NB4 (cell line): Measurements from ENCODE around the gene ACTR3C.

Source experiments
- DNase-seq: peaks from one replicate; pipeline ENCODE4 v3.0.0; 2010; ENCODE audit warnings: low read depth
- H3K4me3 ChIP-seq: one replicate; pipeline ENCODE4 v1.5.1; 2011; ENCODE audit warnings: mild to moderate bottlenecking, low read depth, low read length, moderate library complexity
- MYC ChIP-seq: IDR thresholded peaks from 2 replicates; pipeline ENCODE4 v1.6.1; 2011; ENCODE audit warnings: low read depth, low read length
- POLR2A ChIP-seq: IDR thresholded peaks from 2 replicates; pipeline ENCODE4 v1.6.1; 2011; ENCODE audit warnings: mild to moderate bottlenecking; ENCODE audit not compliant: insufficient read length; ENCODE audit errors: extremely low read depth
- TF ChIP-seq, protein P1 (sequence below): IDR thresholded peaks from 2 replicates; pipeline ENCODE4 v1.6.1; 2011; ENCODE audit warnings: low read depth, low read length
- TF ChIP-seq, protein P2 (sequence below): IDR thresholded peaks from one replicate; pipeline ENCODE4 v1.5.1; 2012; ENCODE audit warnings: low read depth, low read length

The ACTR3C gene

GRCh38 chr7:150325110-150325611 lies 1.8 kb upstream of the ACTR3C start:
- TF ChIP-seq MYC (no peak), POLR2A (no peak)
- TF ChIP-seq, protein P1, sequence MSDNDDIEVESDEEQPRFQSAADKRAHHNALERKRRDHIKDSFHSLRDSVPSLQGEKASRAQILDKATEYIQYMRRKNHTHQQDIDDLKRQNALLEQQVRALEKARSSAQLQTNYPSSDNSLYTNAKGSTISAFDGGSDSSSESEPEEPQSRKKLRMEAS: no peak
- TF ChIP-seq, protein P2, sequence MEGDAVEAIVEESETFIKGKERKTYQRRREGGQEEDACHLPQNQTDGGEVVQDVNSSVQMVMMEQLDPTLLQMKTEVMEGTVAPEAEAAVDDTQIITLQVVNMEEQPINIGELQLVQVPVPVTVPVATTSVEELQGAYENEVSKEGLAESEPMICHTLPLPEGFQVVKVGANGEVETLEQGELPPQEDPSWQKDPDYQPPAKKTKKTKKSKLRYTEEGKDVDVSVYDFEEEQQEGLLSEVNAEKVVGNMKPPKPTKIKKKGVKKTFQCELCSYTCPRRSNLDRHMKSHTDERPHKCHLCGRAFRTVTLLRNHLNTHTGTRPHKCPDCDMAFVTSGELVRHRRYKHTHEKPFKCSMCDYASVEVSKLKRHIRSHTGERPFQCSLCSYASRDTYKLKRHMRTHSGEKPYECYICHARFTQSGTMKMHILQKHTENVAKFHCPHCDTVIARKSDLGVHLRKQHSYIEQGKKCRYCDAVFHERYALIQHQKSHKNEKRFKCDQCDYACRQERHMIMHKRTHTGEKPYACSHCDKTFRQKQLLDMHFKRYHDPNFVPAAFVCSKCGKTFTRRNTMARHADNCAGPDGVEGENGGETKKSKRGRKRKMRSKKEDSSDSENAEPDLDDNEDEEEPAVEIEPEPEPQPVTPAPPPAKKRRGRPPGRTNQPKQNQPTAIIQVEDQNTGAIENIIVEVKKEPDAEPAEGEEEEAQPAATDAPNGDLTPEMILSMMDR: no peak
- H3K4me3 ChIP-seq: no peak overlapping the region

GRCh38 chr7:150324373-150324961 lies 1.1 kb upstream of the ACTR3C start:
- H3K4me3 ChIP-seq: peak overlapping the region; percentile 57
- peak; percentile 21 for DNase-seq
- TF ChIP-seq, protein P1: no peak
- no peak for TF ChIP-seq POLR2A
- TF ChIP-seq, protein P2: no peak

More at GRCh38 chr7:150325110-150325611, 1.8 kb upstream of the ACTR3C start:
- peak; percentile 47 for DNase-seq

- H3K4me3 ChIP-seq: peak overlapping the region; percentile 57
- no peak for TF ChIP-seq POLR2A
- TF ChIP-seq, protein P2: no peak
- TF ChIP-seq, protein P1: no peak
- TF ChIP-seq MYC: no peak
- DNase-seq: no peak
Measured at GRCh38 chr7:150323682-150324372, 482 bp upstream of the ACTR3C start.

DNA sequence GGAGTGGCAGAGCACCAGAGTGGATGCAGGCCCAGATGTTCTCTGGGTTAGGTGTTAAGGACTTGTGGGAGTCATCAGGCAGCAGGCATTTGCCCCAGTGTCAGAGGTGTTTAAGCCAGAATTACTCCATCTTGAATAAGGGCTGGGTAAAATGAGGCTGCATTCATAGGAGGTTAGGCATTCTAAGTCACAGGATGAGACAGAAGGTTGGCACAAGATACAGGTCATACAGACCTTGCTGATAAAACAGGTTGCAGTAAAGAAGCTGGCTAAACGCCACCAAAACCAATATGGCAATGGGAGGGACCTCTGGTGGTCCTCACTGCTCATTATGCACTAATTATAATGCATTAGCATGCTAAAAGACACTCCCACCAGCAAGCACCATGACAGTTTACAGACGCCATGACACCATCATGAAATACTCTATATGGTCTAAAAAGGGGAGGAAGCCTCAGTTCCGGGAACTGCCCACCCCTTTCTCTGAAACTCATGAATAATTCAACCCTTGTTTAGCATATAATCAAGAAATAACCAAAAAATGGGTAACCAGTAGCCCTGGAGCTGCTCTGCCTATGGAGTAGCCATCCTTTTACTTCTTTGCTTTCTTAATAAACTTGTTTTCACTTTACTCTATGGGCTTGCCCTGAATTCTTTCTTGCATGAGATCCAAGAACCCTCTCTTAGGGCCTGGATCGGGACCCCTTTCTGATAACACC lies 1.1 kb downstream of the ACTR3C start:
- no peak for TF ChIP-seq POLR2A
- TF ChIP-seq, protein P1: no peak
- no peak for TF ChIP-seq MYC
- TF ChIP-seq, protein P2: no peak
- no peak for DNase-seq
- H3K4me3 ChIP-seq: peak overlapping the region; percentile 57

- no peak for DNase-seq
- TF ChIP-seq POLR2A (no peak), MYC (no peak)
- TF ChIP-seq, protein P2: no peak
- TF ChIP-seq, protein P1: no peak
- H3K4me3 ChIP-seq: no peak overlapping the region
Measured at GRCh38 chr7:150321788-150322113, 1.6 kb downstream of the ACTR3C start.
